BE2C (cell line): ENCODE results near the gene BABAM2.

Experiments used
- DNase-seq: peaks from one replicate; pipeline ENCODE4 v3.0.0-alpha.2; 2020
- H3K27me3 ChIP-seq: fragments of 250-450 bp; sonication (Bioruptor Pico); 2 replicates; pipeline ENCODE4 v1.5.1; 2020; ENCODE audit warnings: mild to moderate bottlenecking
- H3K36me3 ChIP-seq: fragments of 250-450 bp; sonication (Bioruptor Pico); 2 replicates; pipeline ENCODE4 v1.5.1; 2020; ENCODE audit warnings: mild to moderate bottlenecking
- H3K4me1 ChIP-seq: fragments of 250-450 bp; sonication (Bioruptor Pico); 2 replicates; pipeline ENCODE4 v1.5.1; 2020
- H3K4me3 ChIP-seq: 2 replicates; pipeline ENCODE4 v1.5.1; 2011; ENCODE audit warnings: low read depth, low read length
- H3K9me3 ChIP-seq: fragments of 250-450 bp; sonication (Bioruptor Pico); 2 replicates; pipeline ENCODE4 v1.5.1; 2020
- TF ChIP-seq, protein P1 (sequence below): IDR thresholded peaks from 2 replicates; pipeline ENCODE4 v1.5.1; 2012; ENCODE audit warnings: mild to moderate bottlenecking, low read depth, low read length

BABAM2 gene

GRCh38 chr2:28148566-28148965 is 258.0 kb downstream of the BABAM2 start:
- H3K9me3 ChIP-seq = no peaks in the 10 kb centered on the region
- no peak for DNase-seq
- H3K4me3 ChIP-seq = no peak overlapping the region
- no peaks in the 10 kb centered on the region for H3K27me3 ChIP-seq
- no peaks in the 10 kb centered on the region; the same call in 1 of the 2 replicates for H3K4me1 ChIP-seq
- no peaks in the 10 kb centered on the region for H3K36me3 ChIP-seq
- TF ChIP-seq, protein P1, sequence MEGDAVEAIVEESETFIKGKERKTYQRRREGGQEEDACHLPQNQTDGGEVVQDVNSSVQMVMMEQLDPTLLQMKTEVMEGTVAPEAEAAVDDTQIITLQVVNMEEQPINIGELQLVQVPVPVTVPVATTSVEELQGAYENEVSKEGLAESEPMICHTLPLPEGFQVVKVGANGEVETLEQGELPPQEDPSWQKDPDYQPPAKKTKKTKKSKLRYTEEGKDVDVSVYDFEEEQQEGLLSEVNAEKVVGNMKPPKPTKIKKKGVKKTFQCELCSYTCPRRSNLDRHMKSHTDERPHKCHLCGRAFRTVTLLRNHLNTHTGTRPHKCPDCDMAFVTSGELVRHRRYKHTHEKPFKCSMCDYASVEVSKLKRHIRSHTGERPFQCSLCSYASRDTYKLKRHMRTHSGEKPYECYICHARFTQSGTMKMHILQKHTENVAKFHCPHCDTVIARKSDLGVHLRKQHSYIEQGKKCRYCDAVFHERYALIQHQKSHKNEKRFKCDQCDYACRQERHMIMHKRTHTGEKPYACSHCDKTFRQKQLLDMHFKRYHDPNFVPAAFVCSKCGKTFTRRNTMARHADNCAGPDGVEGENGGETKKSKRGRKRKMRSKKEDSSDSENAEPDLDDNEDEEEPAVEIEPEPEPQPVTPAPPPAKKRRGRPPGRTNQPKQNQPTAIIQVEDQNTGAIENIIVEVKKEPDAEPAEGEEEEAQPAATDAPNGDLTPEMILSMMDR = no peak

- Histone ChIP-seq H3K4me1 (no peaks in the 10 kb centered on the region; the same call in 1 of the 2 replicates), H3K4me3 (no peak overlapping the region), H3K36me3 (no peaks in the 10 kb centered on the region), H3K9me3 (no peaks in the 10 kb centered on the region), H3K27me3 (no peaks in the 10 kb centered on the region)
- TF ChIP-seq, protein P1 = no peak
- no peak for DNase-seq
These were observed 259.8 kb downstream of the BABAM2 start for GRCh38 chr2:28150236-28150915.

GRCh38 chr2:28150994-28151393 is 260.5 kb downstream of the BABAM2 start:
- H3K9me3 ChIP-seq = no peaks in the 10 kb centered on the region; the same call in 1 of the 2 replicates
- no peaks in the 10 kb centered on the region for H3K36me3 ChIP-seq
- TF ChIP-seq, protein P1 = no peak
- no peak for DNase-seq
- H3K4me3 ChIP-seq = no peak overlapping the region
- no peaks in the 10 kb centered on the region for H3K27me3 ChIP-seq
- no peaks in the 10 kb centered on the region; the same call in 1 of the 2 replicates for H3K4me1 ChIP-seq

DNA sequence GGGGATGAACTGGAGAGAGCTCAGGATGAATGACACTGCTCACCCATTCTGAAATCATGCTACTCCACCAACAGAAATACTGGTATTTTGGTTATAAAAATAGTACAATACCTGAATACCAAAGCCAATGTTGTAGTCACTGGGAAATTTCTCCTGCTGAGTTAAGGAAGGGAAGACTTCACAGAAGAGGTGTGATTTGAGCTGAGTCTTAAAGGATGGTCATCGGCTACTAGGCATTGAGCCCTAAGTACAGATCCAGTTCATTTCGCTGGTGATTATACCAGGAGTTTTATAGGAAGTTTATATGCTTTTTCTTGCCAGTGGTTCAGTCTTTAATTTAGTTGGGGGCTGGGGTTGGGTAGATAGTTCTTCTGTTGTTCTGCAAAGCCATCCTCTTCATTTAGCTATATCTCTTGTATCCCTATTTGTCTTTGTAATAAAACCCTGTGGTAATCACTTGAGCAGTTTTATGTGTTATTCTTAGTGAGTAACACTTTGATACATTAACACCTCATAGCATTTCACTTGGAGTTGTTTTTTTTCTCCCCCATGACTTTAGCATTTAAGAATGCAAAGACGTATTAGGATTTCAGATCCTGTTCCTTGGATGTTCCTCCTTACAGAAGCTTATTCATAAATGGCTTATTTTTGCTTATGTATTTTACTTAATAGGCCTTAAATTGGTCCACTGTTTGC is 262.2 kb downstream of the BABAM2 start:
- TF ChIP-seq, protein P1 = no peak
- no peak for DNase-seq
- no peak overlapping the region for H3K4me3 ChIP-seq
- no peaks in the 10 kb centered on the region; the same call in 1 of the 2 replicates for H3K4me1 ChIP-seq
- no peaks in the 10 kb centered on the region for H3K27me3 ChIP-seq
- no peaks in the 10 kb centered on the region for H3K36me3 ChIP-seq
- H3K9me3 ChIP-seq = no peaks in the 10 kb centered on the region; the same call in 1 of the 2 replicates

DNA sequence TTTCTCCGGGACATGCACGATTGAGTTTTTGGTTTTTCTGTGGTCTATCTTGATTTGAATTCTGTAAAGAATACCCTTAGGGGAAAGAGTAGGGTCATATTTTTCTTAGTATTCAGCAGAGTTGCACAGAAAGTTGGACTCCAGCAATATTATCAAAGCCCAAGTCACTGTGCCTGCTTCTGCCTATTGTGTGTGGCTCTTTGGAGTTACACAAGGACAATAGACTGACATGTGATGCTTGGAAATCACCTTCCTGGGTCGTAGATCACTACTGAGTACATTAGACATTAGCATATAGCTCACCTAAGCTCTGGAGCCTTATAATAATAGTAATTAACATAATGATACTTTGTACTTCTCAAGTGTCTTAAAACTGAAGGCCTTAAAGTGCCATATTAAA is 263.3 kb downstream of the BABAM2 start:
- TF ChIP-seq, protein P1 = no peak
- Histone ChIP-seq H3K9me3 (no peaks in the 10 kb centered on the region; the same call in 1 of the 2 replicates), H3K36me3 (no peaks in the 10 kb centered on the region), H3K4me3 (no peak overlapping the region), H3K4me1 (no peaks in the 10 kb centered on the region; the same call in 1 of the 2 replicates), H3K27me3 (no peaks in the 10 kb centered on the region)
- DNase-seq = no peak

DNA sequence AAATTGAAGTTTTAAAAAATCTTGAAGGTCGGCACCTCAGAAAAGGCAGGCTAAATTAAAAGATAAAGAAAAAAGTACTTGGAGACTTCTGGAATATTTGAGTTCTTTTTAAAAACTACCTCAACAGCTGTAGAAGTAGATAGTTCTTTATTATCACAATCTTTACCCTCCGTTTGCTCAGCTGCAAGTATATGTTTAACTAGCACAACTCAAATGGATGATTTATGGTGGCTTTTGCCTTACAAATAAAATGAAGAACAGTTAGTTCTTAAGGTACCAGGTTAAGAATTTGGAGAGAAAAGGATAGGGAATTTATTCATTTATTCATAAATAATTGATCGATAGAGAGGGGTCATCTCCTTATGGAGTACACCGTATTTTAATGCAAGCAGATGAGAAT is 264.6 kb downstream of the BABAM2 start:
- Histone ChIP-seq H3K27me3 (no peaks in the 10 kb centered on the region), H3K4me3 (no peak overlapping the region), H3K36me3 (no peaks in the 10 kb centered on the region), H3K9me3 (no peaks in the 10 kb centered on the region; the same call in 1 of the 2 replicates), H3K4me1 (no peaks in the 10 kb centered on the region; the same call in 1 of the 2 replicates)
- no peak for DNase-seq
- TF ChIP-seq, protein P1 = no peak
